Right lobe of liver (tissue), 6 donors: ENCODE results near the gene TRIM66. TPM values are rescaled to one million over a fixed set of nuclear protein-coding genes. Genes with fewer than 3 reads are reported as not detected.

Experiments used
- ATAC-seq, 4 donors: fragments of 200-7000 bp; cut with Tn5 transposase; one replicate each; pipeline ENCODE4 v1.9.1; 2020; ENCODE audit warnings: mild to moderate bottlenecking in 4 of 4, moderate library complexity in 4 of 4
- DNase-seq, 3 donors: peaks; one replicate each; pipeline ENCODE4 v3.0.0-alpha.2; 2020
- H3K27ac ChIP-seq, 3 donors: fragments of 200-600 bp; one replicate each; pipeline ENCODE4 v1.8.0; 2022
- H3K27me3 ChIP-seq, 2 donors: fragments of 200-600 bp; one replicate each; pipeline ENCODE4 v1.8.0; 2022
- H3K36me3 ChIP-seq, 4 donors: fragments of 200-600 bp; sonication (generic) in 1 of 4; one replicate each; pipeline versions ENCODE4 v1.5.1 to v1.8.0; 2017 to 2022; ENCODE audit warnings: control low read depth in 1 of 4
- H3K4me1 ChIP-seq, 4 donors: fragments of 200-600 bp; sonication (generic) in 1 of 4; one replicate each; pipeline versions ENCODE4 v1.5.1 to v1.8.0; 2017 to 2022; ENCODE audit warnings: control low read depth in 1 of 4
- H3K4me3 ChIP-seq, 3 donors: fragments of 200-600 bp; one replicate each; pipeline ENCODE4 v1.8.0; 2022
- H3K9me3 ChIP-seq, 4 donors: fragments of 200-600 bp; sonication (generic) in 1 of 4; one replicate each; pipeline versions ENCODE4 v1.5.1 to v1.8.0; 2017 to 2022; ENCODE audit warnings: control low read depth in 1 of 4
- CTCF ChIP-seq, 4 donors: fragments of 200-600 bp in 3 of 4; fragments of 450-650 bp in 1 of 4; IDR thresholded peaks; one replicate each; pipeline versions ENCODE4 v1.5.1 to v1.8.0; 2016 to 2022; ENCODE audit warnings: antibody characterized with exemption in 4 of 4, mild to moderate bottlenecking in 2 of 4
- POLR2A ChIP-seq: fragments of 450-650 bp; IDR thresholded peaks from one replicate; pipeline ENCODE4 v1.6.1; 2017; ENCODE audit warnings: antibody characterized with exemption, mild to moderate bottlenecking
- WGBS: methylation state at CpG from one replicate; pipeline ENCODE4 v1.1.6; 2018; ENCODE audit warnings: low coverage, low lambda C conversion rate; ENCODE audit not compliant: insufficient coverage; ENCODE audit errors: missing lambda C conversion rate; 5-methylcytosine and 5-hydroxymethylcytosine counted together
- intact Hi-C, 2 donors: fragments of 100-400 bp; cut with DNase I; formaldehyde crosslinking; loops; one replicate each; pipeline versions ENCODE4 v1.11.2 to v1.14.1; 2022
- total RNA-seq, 6 experiments: library from RNA; depleted of rRNA in 2 of 6; stranded (reverse); fragments of >200 nt in 2 of 6; fragmentation: NEBNext Ultra II Directional in 3 of 6; extraction: Animal tissue kit (Norgen Biotek cat#: 25700) in 3 of 6; gene quantifications; one replicate each; pipeline versions ENCODE4 v1.1.0 to v1.2.4, GENCODE V29; 2016 to 2023
- donor health status: DM: no; HTN: yes; CAD: no.
- donor health status: DM: no; HTN: no; CAD: no.
- donor health status: DM: no; HTN: no; CAD: no.
- donor health status: DM: no; HTN: yes; CAD: no.
- donor health status: DM: no; HTN: yes; CAD: no.

The TRIM66 gene
- total RNA-seq, 6 experiments from 2014 or later: 4.0 to 16.4 (median 6.9) TPM

GRCh38 chr11:8688414-8689362 is 6.2 kb upstream of the TRIM66 start:
- Histone ChIP-seq H3K27ac (peak overlapping the region; percentile 23 to 78 (median 57)), H3K27me3 (no peaks in the 10 kb centered on the region), H3K36me3 (peaks cover 0 to 43% (median 25%) of the 10 kb centered on the region in 4 donors), H3K4me1 (peaks cover 0 to 33% (median 12%) of the 10 kb centered on the region in 4 donors), H3K9me3 (no peaks in the 10 kb centered on the region), H3K4me3 (peak overlapping the region; percentile 57 to 77 (median 75))
- peak; percentile 96 to 97 (median 97) for DNase-seq
- TF ChIP-seq POLR2A (peak; percentile 90), CTCF (IDR thresholded peaks at IDR 0.05) (peak in 3 of 4 donors; percentile 15 to 39 (median 35))
- ATAC-seq: peak; percentile 97 to 99 (median 98)
- intact Hi-C loops: loop anchor here in 1 of 2 donors (10.0 kb wide), 1 partner anchor 126 kb away; a partner anchor contains a TSS
- 1% methylated on average over 31 of the region's 56 CpGs for WGBS

DNA sequence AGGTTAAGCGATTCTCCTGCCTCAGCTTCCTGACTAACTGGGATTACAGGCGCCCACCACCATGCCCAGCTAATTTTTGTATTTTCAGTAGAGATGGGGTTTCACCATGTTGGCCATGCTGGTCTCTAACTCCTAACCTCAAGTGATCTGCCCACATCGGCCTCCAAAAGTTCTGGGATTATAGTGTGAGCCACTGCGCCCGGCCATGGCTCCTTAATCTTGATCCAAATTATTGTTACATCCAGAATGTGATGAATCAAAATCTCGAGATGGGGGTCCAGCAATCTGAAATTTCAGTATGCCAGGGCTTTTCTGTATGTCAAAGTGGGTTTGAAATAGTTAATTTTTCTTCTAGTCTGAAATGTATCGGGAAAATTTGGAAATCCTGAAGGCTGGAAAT is 3.9 kb upstream of the TRIM66 start:
- peaks cover 0 to 25% (median 14%) of the 10 kb centered on the region in 4 donors for H3K36me3 ChIP-seq
- H3K9me3 ChIP-seq: no peaks in the 10 kb centered on the region
- intact Hi-C loops: loop anchor here in 1 of 2 donors (10.0 kb wide), 1 partner anchor 128 kb away; a partner anchor contains a TSS
- DNase-seq (peak in 1 of 3 donors; percentile 17), ATAC-seq (no peak)
- no peaks in the 10 kb centered on the region for H3K27me3 ChIP-seq
- H3K4me1 ChIP-seq: peaks cover 0 to 35% (median 16%) of the 10 kb centered on the region in 4 donors
- no peak overlapping the region for H3K4me3 ChIP-seq
- no peak for TF ChIP-seq CTCF (IDR thresholded peaks at IDR 0.05)
- no peak for TF ChIP-seq POLR2A
- 84% methylated on average over 5 of the region's 7 CpGs for WGBS
- H3K27ac ChIP-seq: no peak overlapping the region

DNA sequence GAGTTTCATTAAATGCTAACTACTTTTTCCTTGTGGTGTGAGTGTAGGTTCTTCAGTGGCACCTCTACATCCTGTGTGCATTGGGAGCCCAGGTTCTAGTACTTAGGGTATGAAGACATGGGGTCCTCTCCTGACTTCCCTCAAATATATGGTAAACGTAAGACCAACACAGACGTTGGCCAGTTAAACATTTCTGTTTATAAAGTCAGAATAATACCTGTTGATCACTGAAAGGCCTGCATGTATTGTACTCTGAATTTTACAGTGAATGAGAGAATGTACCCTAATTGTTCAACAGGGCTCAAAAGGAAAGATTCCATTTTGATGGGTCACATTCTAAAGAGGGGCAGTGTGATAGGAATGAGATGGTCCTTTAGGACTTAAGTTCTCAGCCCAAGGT is 3.4 kb upstream of the TRIM66 start:
- 69% methylated on average over 2 of the region's 2 CpGs for WGBS
- no peak for TF ChIP-seq CTCF (IDR thresholded peaks at IDR 0.05)
- no peak for TF ChIP-seq POLR2A
- ATAC-seq (no peak), DNase-seq (no peak)
- Histone ChIP-seq H3K27ac (no peak overlapping the region), H3K9me3 (no peaks in the 10 kb centered on the region), H3K27me3 (no peaks in the 10 kb centered on the region), H3K4me1 (peaks cover 0 to 35% (median 16%) of the 10 kb centered on the region in 4 donors), H3K36me3 (peaks cover 0 to 25% (median 14%) of the 10 kb centered on the region in 4 donors), H3K4me3 (no peak overlapping the region)
- intact Hi-C loops: loop anchor here in 1 of 2 donors (10.0 kb wide), 1 partner anchor 129 kb away; a partner anchor contains a TSS

- no peak for TF ChIP-seq POLR2A
- no peak for TF ChIP-seq CTCF (IDR thresholded peaks at IDR 0.05)
- Histone ChIP-seq H3K27ac (no peak overlapping the region), H3K36me3 (peaks cover 0 to 25% (median 14%) of the 10 kb centered on the region in 4 donors), H3K4me1 (peaks cover 0 to 35% (median 16%) of the 10 kb centered on the region in 4 donors), H3K27me3 (no peaks in the 10 kb centered on the region), H3K4me3 (no peak overlapping the region), H3K9me3 (no peaks in the 10 kb centered on the region)
- DNase-seq (no peak), ATAC-seq (no peak)
- intact Hi-C loops: loop anchor here in 1 of 2 donors (10.0 kb wide), 1 partner anchor 129 kb away; a partner anchor contains a TSS
- WGBS: 90% methylated on average over 7 of the region's 7 CpGs
Observed at GRCh38 chr11:8685306-8685705, 2.8 kb upstream of the TRIM66 start.
